Hypothalamus (tissue), 51 donors: ENCODE results near the gene COL28A1.
A peak's percentile ranks its signal among the peaks of the same experiment; 100 is the strongest.

Experiments
- DNase-seq, 51 donors: peaks; one replicate each; lab custom pipeline; 2025; lab: John Stamatoyannopoulos, UW

Gene COL28A1

DNA sequence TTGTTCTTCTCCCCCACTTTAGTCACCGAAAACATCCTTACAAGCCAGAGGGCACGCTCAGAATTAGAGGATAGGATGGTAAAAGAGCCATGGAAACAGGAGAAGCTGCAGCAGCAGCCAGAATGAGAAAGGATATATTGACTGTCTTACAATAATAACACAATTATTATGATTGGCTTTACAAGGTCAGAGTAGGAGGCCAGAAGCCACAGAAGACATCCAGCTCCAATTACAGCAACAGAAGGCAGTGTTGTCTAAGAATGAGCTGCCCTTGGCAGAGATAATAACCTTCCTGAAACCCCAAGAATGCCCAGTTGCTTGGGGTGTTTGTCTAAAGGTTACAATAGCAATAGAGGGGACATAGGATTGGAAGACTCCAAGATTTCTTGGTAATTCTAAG is 184.5 kb downstream of the COL28A1 start:
- no peak for DNase-seq

GRCh38 chr7:7349156-7349555 is 186.5 kb downstream of the COL28A1 start:
- DNase-seq = no peak

DNA sequence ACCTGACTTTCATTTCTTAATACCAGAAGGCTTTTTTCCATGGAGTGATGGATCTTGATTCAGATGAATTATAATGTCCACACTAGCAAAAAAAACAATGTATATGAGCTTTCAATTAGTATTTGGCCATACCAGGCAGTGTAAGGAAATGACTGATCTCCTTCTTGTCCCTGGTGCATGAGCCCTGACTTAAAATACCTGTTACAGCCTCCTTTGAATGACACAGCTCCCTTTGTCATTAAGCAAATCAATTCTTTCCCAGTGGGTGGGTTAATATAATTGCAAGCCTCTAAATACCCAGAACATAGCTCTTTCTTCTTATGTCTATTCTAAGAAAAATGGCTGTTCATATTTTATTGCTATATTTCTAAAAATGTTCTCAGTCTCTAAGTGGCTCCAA is 188.6 kb downstream of the COL28A1 start:
- DNase-seq = no peak

GRCh38 chr7:7344583-7344982 is 191.1 kb downstream of the COL28A1 start:
- DNase-seq = no peak

GRCh38 chr7:7335909-7336308 is 199.8 kb downstream of the COL28A1 start:
- DNase-seq = no peak

DNA sequence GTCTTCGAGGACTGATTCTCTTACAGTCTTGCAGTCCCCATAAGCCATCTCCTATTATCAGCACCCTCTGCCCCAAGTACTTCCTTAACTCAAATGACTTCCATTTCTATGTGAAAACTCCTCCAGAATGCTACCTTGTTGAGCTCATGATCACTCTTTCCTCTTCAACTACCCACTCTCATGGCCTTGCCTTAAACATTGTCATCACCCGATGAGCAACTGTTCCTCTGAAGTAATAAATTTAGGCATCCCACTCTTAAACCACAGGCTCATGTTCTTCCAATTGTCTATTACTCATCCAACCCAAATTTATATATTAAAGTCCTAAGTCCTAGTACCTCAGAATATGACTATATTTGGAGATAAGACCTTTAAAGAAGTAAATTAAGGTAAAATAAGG is 200.5 kb downstream of the COL28A1 start:
- no peak for DNase-seq

DNA sequence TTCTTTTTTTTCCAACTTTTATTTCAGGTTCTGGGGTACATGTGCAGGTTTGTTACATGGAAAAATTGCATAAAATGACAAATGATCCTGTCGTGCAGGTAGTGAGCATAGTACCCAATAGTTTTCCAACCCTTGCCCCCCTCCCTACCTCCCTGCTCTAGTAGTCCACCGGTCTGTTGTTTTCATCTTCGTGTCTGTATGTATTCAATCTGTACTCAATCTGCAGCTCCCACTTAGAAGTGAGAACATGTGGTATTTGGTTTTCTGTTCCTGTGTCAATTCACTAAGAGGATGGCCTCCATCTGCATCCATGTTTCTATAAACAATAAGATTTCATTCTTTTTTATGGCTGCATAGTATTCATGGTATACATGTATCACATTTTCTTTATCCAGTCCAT is 202.1 kb downstream of the COL28A1 start:
- DNase-seq = no peak

DNA sequence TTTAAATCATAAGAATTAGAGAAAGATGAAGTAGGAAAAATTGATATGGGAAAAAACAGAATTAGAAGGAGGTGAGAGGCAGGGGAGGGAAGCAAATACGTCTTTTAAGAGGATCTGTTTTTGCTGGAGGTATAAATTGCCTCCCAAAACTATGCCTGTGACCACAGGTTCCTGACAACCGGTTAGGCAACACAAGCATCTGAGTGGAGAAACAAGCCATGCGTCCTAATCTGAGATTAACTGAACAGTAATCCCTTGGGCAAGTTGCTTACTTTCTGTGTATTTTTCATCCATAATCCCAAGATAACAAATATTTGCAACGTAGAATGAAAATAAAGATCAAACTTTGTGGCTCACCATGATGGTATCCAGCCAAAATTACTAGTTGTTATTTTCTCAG is 204.2 kb downstream of the COL28A1 start:
- DNase-seq = no peak

DNA sequence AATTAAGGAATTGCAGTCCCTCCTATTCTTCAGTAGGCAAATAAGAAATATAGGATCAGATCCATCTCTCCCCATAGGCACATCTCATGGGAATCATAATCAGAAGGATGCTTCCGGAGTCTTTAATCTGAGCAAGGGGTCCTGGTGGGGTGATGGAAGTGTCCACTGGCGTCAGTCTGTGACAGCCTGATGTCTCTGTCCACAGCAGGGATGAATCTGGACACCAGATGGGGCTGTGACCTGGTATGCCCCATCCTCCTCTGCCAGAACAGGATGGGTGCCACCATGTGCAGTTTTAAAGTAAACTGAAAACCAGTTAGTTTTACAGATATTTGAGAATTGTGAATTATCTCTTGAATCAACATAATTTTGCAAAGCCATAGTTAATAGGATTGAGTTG is 204.7 kb downstream of the COL28A1 start:
- DNase-seq = peak in 1 of 51 donors; percentile 0

GRCh38 chr7:7329326-7329725 is 206.3 kb downstream of the COL28A1 start:
- DNase-seq = no peak

DNA sequence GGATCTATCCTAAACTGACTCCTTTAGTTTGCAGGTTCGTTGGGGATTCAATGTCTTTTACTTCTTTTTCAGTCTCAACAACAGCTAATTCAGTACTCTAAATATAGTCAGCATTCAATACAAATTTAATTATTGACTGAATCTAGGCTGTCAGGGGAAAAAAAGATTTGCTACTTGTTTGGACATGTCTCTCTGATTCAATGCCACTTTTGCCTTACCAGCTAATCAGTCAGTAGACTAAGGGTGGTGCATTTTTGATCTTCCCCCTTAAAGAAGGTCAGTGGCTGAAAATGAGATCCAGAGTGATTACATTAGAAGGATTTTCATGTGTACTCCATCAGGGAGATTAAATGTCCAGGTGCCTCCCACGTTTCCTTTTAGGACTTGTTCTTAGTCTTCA is 208.2 kb downstream of the COL28A1 start:
- DNase-seq = no peak

DNA sequence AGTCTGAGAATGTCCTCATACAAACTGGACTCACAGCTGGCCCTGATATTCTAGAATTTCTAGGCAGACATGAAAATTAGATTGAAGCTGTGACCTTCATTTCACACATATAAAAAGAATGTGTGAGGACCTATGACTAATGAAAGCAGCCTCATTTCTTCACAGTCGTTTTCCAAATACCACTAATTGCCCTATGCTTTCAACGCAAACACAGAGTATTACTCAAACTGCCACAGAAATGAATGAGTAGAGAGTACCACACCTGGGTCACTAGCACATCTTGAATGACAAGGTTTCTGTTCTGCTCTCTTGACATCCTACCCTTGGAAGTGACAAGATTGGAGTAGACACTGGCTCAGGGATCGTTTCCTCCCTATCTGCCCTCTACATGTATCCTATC is 211.0 kb downstream of the COL28A1 start:
- no peak for DNase-seq

DNA sequence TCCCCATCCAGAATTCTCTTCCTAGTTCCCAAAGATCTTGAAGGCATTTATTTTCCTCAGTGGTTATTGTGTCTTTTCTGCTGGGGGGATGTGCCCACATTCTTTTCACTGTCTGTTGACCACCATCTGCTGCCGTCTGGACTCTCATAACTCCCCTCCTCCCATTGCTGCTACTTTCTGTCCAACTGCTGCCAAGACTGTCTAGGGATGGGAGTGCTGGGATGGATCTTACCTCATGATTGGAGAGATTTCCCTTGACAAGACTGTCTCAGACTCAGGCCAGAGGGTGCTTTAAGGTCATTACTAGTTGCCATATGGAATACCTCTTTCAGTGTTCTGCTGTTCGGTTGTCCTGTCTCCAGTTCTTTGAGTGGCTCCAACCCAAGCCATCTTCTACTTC is 211.8 kb downstream of the COL28A1 start:
- DNase-seq = no peak

- DNase-seq = no peak
These were observed 212.3 kb downstream of the COL28A1 start for GRCh38 chr7:7323352-7323751.

DNA sequence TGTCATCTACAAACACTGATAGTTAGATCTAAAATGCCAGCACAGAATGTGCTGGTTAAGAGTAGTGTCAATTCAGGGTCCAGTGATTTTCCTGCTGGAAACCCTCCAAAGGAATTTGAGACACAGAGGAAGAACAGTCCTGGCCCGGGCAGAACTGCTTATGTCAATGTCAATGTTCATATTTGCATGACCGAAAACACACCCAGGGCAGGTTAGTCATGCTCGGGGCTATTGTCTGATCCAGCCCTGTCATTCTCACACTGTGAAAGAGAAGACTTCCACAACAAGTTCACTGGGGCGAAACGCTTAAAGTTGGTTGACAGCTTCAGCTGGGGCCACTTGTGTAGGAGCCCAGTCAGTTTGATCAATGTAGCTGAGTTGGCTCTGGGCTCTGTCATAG is 214.0 kb downstream of the COL28A1 start:
- DNase-seq = no peak

- DNase-seq = no peak
These were observed 217.1 kb downstream of the COL28A1 start for GRCh38 chr7:7318601-7319000.

GRCh38 chr7:7317850-7318249 is 217.8 kb downstream of the COL28A1 start:
- no peak for DNase-seq

DNA sequence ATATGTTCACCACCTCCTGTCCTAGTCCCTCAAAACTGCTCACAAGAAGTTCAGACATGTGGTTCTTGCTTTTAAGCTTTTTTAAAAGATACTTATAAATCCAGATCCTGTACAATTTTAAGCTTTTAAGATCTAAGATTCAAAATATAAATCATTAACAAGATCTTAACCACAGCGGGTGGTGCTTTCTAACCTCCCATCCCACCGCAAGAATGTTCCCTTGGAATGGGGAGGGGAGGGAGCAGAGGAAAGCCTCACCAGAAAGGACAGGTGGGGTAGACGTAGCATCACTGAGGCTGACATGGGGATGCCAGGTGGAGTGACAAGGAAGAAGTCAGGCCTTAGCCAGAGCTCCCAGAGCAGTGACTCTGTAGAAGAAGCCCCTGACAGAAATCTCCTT is 219.8 kb downstream of the COL28A1 start:
- no peak for DNase-seq

DNA sequence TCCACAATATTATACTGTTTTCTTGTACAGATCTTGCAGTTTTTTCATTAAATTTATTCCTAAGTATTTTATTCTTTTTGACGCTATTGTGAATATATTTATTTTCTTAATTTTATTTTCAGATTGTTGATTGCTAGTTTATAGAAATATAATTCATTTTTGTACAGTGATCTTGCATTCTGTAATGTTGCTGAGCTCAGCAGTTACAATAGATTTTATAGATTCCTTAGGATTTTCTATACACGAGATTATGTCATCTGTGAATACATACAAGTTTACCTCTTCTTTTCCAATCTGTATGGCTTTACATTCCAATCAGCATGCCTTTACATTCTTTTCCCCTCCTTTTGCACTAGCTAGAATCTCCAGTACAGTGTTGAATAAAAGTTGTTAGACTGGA is 223.3 kb downstream of the COL28A1 start:
- DNase-seq = no peak

- DNase-seq = no peak
These were observed 224.7 kb downstream of the COL28A1 start for GRCh38 chr7:7311001-7311400.

DNA sequence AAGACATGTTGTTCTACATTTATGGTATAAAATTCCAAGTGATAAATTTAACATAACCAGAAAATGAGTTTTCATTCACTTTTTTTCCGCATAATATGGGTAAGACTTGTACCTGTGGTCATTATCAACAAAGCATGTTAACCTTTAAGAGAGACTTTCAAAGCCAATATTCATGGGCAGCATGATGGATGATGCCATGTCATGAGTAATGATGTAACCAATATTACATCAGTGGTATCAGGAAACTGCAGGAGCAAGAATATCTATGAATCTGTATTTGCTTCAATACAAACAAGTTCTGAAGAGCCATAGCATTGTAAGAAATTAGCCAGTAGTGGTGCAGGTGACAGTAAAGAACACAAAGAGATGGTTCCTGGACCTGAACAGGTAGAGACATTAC is 226.5 kb downstream of the COL28A1 start:
- DNase-seq = no peak
